HL-60 (cell line): ENCODE data around the gene TMEM116.

Experiments
- GABPA ChIP-seq: IDR thresholded peaks from 2 replicates; pipeline ENCODE4 v1.6.1; 2012; ENCODE audit warnings: low read depth
- POLR2AphosphoS5 ChIP-seq: IDR thresholded peaks from 2 replicates; pipeline ENCODE4 v1.6.1; 2012; ENCODE audit warnings: low read depth
- TF ChIP-seq, protein P1 (sequence below): IDR thresholded peaks from one replicate; pipeline ENCODE4 v1.5.1; 2011; ENCODE audit warnings: low read length, control low read depth, inconsistent platforms; ENCODE audit not compliant: insufficient read depth
- TF ChIP-seq, protein P2 (sequence below): IDR thresholded peaks from 2 replicates; pipeline ENCODE4 v1.6.1; 2012; ENCODE audit warnings: low read depth; ENCODE audit not compliant: insufficient replicate concordance

DNA sequence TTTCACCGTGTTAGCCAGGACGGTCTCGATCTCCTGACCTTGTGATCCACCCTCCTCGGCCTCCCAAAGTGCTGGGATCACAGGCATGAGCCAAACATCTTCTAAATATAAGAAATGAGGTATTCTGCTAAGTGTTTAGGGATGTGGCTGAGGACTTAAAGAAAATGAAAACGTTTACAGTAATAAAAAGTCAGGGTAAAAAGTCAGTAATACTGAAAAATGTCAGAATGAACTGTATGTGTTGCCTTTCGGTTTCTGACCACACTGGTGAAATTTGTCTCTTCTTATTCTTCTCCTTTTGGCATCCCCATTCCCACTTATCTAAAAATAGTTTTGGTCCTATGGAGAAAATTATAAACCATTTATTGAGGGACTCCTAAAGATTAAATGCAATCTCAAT, 20.5 kb downstream of the TMEM116 start:
- TF ChIP-seq, protein P1, sequence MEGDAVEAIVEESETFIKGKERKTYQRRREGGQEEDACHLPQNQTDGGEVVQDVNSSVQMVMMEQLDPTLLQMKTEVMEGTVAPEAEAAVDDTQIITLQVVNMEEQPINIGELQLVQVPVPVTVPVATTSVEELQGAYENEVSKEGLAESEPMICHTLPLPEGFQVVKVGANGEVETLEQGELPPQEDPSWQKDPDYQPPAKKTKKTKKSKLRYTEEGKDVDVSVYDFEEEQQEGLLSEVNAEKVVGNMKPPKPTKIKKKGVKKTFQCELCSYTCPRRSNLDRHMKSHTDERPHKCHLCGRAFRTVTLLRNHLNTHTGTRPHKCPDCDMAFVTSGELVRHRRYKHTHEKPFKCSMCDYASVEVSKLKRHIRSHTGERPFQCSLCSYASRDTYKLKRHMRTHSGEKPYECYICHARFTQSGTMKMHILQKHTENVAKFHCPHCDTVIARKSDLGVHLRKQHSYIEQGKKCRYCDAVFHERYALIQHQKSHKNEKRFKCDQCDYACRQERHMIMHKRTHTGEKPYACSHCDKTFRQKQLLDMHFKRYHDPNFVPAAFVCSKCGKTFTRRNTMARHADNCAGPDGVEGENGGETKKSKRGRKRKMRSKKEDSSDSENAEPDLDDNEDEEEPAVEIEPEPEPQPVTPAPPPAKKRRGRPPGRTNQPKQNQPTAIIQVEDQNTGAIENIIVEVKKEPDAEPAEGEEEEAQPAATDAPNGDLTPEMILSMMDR = no peak
- no peak for TF ChIP-seq POLR2AphosphoS5
- no peak for TF ChIP-seq GABPA
- TF ChIP-seq, protein P2, sequence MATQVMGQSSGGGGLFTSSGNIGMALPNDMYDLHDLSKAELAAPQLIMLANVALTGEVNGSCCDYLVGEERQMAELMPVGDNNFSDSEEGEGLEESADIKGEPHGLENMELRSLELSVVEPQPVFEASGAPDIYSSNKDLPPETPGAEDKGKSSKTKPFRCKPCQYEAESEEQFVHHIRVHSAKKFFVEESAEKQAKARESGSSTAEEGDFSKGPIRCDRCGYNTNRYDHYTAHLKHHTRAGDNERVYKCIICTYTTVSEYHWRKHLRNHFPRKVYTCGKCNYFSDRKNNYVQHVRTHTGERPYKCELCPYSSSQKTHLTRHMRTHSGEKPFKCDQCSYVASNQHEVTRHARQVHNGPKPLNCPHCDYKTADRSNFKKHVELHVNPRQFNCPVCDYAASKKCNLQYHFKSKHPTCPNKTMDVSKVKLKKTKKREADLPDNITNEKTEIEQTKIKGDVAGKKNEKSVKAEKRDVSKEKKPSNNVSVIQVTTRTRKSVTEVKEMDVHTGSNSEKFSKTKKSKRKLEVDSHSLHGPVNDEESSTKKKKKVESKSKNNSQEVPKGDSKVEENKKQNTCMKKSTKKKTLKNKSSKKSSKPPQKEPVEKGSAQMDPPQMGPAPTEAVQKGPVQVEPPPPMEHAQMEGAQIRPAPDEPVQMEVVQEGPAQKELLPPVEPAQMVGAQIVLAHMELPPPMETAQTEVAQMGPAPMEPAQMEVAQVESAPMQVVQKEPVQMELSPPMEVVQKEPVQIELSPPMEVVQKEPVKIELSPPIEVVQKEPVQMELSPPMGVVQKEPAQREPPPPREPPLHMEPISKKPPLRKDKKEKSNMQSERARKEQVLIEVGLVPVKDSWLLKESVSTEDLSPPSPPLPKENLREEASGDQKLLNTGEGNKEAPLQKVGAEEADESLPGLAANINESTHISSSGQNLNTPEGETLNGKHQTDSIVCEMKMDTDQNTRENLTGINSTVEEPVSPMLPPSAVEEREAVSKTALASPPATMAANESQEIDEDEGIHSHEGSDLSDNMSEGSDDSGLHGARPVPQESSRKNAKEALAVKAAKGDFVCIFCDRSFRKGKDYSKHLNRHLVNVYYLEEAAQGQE = no peak
